Measurements from ENCODE around the gene PPM1L. TPM values are rescaled to one million over a fixed set of nuclear protein-coding genes. Genes with fewer than 3 reads are reported as not detected.

Gene PPM1L
- total and polyA plus RNA-seq, 2 of the 13 experiments (the other 11 are each of a cell fraction or from before 2014, with no cell fraction given): 0.22 to 1.4 TPM

DNA sequence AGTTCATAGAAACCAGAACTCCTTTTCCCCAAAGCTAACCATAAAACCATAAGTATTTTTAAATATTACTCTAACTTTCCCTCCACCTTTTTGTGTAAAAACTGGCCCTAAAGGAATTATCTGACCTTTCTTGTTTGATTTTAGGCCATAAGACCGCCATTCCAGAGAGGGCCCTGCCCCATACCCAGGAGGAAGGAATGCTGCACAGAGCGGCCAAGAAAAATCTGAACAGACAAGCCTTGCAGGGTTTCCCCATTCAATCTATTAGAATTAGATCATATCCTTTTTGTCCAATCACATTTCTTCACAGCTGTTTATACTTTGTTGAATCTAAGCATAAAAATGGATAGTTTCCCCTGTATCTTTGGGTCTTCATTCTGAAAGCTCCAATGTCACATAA lies 252.1 kb downstream of the PPM1L start:
- ATAC-seq: no peak
- TF ChIP-seq, protein P1, sequence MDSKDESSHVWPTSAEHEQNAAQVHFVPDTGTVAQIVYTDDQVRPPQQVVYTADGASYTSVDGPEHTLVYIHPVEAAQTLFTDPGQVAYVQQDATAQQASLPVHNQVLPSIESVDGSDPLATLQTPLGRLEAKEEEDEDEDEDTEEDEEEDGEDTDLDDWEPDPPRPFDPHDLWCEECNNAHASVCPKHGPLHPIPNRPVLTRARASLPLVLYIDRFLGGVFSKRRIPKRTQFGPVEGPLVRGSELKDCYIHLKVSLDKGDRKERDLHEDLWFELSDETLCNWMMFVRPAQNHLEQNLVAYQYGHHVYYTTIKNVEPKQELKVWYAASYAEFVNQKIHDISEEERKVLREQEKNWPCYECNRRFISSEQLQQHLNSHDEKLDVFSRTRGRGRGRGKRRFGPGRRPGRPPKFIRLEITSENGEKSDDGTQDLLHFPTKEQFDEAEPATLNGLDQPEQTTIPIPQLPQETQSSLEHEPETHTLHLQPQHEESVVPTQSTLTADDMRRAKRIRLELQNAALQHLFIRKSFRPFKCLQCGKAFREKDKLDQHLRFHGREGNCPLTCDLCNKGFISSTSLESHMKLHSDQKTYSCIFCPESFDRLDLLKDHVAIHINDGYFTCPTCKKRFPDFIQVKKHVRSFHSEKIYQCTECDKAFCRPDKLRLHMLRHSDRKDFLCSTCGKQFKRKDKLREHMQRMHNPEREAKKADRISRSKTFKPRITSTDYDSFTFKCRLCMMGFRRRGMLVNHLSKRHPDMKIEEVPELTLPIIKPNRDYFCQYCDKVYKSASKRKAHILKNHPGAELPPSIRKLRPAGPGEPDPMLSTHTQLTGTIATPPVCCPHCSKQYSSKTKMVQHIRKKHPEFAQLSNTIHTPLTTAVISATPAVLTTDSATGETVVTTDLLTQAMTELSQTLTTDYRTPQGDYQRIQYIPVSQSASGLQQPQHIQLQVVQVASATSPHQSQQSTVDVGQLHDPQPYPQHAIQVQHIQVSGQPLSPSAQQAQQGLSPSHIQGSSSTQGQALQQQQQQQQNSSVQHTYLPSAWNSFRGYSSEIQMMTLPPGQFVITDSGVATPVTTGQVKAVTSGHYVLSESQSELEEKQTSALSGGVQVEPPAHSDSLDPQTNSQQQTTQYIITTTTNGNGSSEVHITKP (CRISPR knock-in tag; IDR thresholded peaks at IDR 0.05; ENCODE audit: low read depth): no peak
- TF ChIP-seq ZZZ3 (CRISPR knock-in tag; IDR thresholded peaks at IDR 0.05; ENCODE audit: borderline replicate concordance): no peak
- TF ChIP-seq TGIF2 (CRISPR knock-in tag; IDR thresholded peaks at IDR 0.05): no peak
- no peak for TF ChIP-seq ZNF20 (CRISPR knock-in tag; IDR thresholded peaks at IDR 0.05)
- TF ChIP-seq, protein P2, sequence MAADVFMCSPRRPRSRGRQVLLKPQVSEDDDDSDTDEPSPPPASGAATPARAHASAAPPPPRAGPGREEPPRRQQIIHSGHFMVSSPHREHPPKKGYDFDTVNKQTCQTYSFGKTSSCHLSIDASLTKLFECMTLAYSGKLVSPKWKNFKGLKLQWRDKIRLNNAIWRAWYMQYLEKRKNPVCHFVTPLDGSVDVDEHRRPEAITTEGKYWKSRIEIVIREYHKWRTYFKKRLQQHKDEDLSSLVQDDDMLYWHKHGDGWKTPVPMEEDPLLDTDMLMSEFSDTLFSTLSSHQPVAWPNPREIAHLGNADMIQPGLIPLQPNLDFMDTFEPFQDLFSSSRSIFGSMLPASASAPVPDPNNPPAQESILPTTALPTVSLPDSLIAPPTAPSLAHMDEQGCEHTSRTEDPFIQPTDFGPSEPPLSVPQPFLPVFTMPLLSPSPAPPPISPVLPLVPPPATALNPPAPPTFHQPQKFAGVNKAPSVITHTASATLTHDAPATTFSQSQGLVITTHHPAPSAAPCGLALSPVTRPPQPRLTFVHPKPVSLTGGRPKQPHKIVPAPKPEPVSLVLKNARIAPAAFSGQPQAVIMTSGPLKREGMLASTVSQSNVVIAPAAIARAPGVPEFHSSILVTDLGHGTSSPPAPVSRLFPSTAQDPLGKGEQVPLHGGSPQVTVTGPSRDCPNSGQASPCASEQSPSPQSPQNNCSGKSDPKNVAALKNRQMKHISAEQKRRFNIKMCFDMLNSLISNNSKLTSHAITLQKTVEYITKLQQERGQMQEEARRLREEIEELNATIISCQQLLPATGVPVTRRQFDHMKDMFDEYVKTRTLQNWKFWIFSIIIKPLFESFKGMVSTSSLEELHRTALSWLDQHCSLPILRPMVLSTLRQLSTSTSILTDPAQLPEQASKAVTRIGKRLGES (CRISPR knock-in tag; IDR thresholded peaks at IDR 0.05; ENCODE audit: borderline replicate concordance): no peak
- TF ChIP-seq, protein P3, sequence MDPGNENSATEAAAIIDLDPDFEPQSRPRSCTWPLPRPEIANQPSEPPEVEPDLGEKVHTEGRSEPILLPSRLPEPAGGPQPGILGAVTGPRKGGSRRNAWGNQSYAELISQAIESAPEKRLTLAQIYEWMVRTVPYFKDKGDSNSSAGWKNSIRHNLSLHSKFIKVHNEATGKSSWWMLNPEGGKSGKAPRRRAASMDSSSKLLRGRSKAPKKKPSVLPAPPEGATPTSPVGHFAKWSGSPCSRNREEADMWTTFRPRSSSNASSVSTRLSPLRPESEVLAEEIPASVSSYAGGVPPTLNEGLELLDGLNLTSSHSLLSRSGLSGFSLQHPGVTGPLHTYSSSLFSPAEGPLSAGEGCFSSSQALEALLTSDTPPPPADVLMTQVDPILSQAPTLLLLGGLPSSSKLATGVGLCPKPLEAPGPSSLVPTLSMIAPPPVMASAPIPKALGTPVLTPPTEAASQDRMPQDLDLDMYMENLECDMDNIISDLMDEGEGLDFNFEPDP (CRISPR knock-in tag; conservative IDR thresholded peaks at IDR 0.05): no peak
- no peak for TF ChIP-seq MIER3 (CRISPR knock-in tag; IDR thresholded peaks at IDR 0.05; ENCODE audit: borderline replicate concordance)
- no peak for TF ChIP-seq ZNF335 (CRISPR knock-in tag; IDR thresholded peaks at IDR 0.05)
- no peak for TF ChIP-seq SKI (IDR thresholded peaks at IDR 0.05; ENCODE audit: partially characterized antibody)
- no peak for TF ChIP-seq MYC (CRISPR knock-in tag; IDR thresholded peaks at IDR 0.05; ENCODE audit: borderline replicate concordance)
- TF ChIP-seq, protein P4, sequence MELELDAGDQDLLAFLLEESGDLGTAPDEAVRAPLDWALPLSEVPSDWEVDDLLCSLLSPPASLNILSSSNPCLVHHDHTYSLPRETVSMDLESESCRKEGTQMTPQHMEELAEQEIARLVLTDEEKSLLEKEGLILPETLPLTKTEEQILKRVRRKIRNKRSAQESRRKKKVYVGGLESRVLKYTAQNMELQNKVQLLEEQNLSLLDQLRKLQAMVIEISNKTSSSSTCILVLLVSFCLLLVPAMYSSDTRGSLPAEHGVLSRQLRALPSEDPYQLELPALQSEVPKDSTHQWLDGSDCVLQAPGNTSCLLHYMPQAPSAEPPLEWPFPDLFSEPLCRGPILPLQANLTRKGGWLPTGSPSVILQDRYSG (CRISPR knock-in tag; IDR thresholded peaks at IDR 0.05): no peak
- no peak for TF ChIP-seq ZNF772 (CRISPR knock-in tag; IDR thresholded peaks at IDR 0.05)
- TF ChIP-seq MAZ (IDR thresholded peaks at IDR 0.05; ENCODE audit: borderline replicate concordance, low read depth, low read length): no peak
- TF ChIP-seq MAZ (CRISPR knock-in tag; IDR thresholded peaks at IDR 0.05; ENCODE audit: low read depth): no peak
- no peak for TF ChIP-seq ETV5 (CRISPR knock-in tag; IDR thresholded peaks at IDR 0.05; ENCODE audit: borderline replicate concordance)
- no peak for TF ChIP-seq RFX1 (IDR thresholded peaks at IDR 0.05)
- TF ChIP-seq, protein P5, sequence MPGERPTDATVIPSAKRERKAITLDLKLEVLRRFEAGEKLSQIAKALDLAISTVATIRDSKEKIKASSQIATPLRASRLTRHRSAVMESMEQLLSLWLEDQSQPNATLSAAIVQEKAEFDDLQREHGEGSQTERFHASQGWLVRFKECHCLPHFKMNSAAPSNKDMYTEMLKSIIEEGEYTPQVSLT (CRISPR knock-in tag; IDR thresholded peaks at IDR 0.05; ENCODE audit: borderline replicate concordance, low read depth): no peak

More for the DNA sequence above, 252.1 kb downstream of the PPM1L start:
- 23% methylated on average over 2 of the region's 2 CpGs for WGBS (ENCODE audit: low lambda C conversion rate)
- no peak overlapping the region for H3K4me3 ChIP-seq (replicated peaks in 1 of 3; ENCODE audit: insufficient read depth in 1 of 3, low read depth in 2 of 3, low read length in 3 of 3)
- no peak overlapping the region for H3K4me2 ChIP-seq (ENCODE audit: low read depth, low read length)
- FAIRE-seq (no peak), DNase-seq (ENCODE audit: low spot score) (no peak)
- no peaks in the 10 kb centered on the region for H3K27me3 ChIP-seq (ENCODE audit: control insufficient read depth in 1 of 2, insufficient read depth in 2 of 2, low read length in 2 of 2)
- in situ Hi-C loops (cut with HindIII; ENCODE audit: extremely low pct_ligation_motif_present, low pct_unique_long_range_greater_than_20kb) (no loop called here), intact Hi-C loops (cut with micrococcal nuclease; ENCODE audit: unreplicated experiment) (no loop called here)
- CTCF ChIA-PET (ENCODE audit: low intra/inter-chr PET ratio, low total read pairs): no interaction called here
- H2AFZ ChIP-seq (ENCODE audit: low read length): no peak overlapping the region
- POLR2A ChIA-PET: no interaction called here
- H3K36me3 ChIP-seq (replicated peaks in 1 of 2; ENCODE audit: control insufficient read depth in 1 of 2, insufficient read depth in 2 of 2, low read length in 2 of 2): no peaks in the 10 kb centered on the region
- H3K9me3 ChIP-seq (ENCODE audit: low read length): no peaks in the 10 kb centered on the region
- H3K27ac ChIP-seq (ENCODE audit: extremely low read length, insufficient read depth, low read length): no peak overlapping the region
- H4K20me1 ChIP-seq (ENCODE audit: insufficient read depth, low read length): no peaks in the 10 kb centered on the region
- H3K79me2 ChIP-seq (ENCODE audit: insufficient read depth, low read length): no peaks in the 10 kb centered on the region
- BruUV-seq (replicated peaks): no TSS peak
- no peak overlapping the region for H3K9ac ChIP-seq (ENCODE audit: insufficient read depth, low read depth, low read length)
- H3K4me1 ChIP-seq (ENCODE audit: insufficient read depth, low read length): no peaks in the 10 kb centered on the region

All from HepG2 (cell line).